ENCODE results near the gene SLC25A4. TPM values are rescaled to one million over a fixed set of nuclear protein-coding genes. Genes with fewer than 3 reads are reported as not detected.

SLC25A4 gene
- total RNA-seq, 1 experiment from 2014 or later = 18.6 TPM

Other genes with a start within 250 kb of the SLC25A4 start
- not detected for gene HELT, start 124.8 kb upstream of the SLC25A4 start, total RNA-seq (2021; ENCODE audit: unreplicated experiment)
- 39.0 TPM for gene CFAP97, start 60.7 kb downstream of the SLC25A4 start, total RNA-seq (2021; ENCODE audit: unreplicated experiment)
- 16.7 TPM for gene SNX25, start 66.3 kb downstream of the SLC25A4 start, total RNA-seq (2021; ENCODE audit: unreplicated experiment)